ENCODE measurements around the gene NTM. TPM values are rescaled to one million over a fixed set of nuclear protein-coding genes. Genes with fewer than 3 reads are reported as not detected.

NTM gene
- total RNA-seq, 1 experiment from 2014 or later, result 16.4 TPM

- Mint-ChIP-seq H3K9me3 (peaks cover 6% of the 10 kb centered on the region; the same call in 1 of the 2 replicates), H3K27me3 (ENCODE audit: low read depth) (peaks cover 6% of the 10 kb centered on the region; the same call in 1 of the 2 replicates)
- DNase-seq (ENCODE audit: low spot score), result no peak
Observed at GRCh38 chr11:131850507-131850906, 480.1 kb downstream of the NTM start.

DNA sequence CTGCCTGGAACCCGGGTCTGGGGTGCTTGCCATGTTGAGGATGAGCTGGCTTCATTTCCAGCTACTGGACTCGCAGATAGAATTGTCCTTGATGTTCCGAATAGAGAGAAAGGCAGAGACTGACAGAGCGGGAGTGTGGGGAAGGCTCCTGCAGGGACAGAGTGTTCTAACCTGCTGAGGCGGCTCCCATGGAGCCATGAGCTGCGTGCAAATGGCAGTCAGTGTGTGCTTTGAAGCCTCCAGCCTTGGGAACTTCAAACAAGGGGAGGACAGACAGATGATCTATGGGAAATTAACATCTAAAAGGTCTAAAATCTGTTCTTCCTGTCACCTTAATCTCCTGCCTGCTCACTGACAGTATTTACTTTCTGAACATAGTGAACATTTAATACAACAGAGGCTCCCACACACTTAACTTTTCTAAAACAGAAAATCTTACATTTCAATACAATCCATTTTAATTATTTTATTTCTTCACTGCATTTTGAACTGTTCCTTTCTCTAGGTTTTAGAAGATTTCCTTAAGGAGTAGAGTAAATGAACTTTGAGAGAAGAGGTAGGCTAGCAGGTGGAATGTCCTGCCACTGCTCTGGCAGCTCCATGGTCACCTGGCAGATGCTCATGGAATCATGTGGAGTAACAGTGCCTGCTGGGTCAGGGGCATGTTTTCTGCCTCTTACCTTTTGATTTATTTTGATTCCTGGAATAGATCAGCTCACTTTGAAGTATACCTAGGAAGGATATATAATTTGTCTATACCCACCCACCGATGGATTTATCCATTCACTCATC lies 481.7 kb downstream of the NTM start:
- POLR2A ChIA-PET, result no interaction called here
- no peak overlapping the region for H3K27ac Mint-ChIP-seq
- H3K36me3 Mint-ChIP-seq, result no peaks in the 10 kb centered on the region
- no peak overlapping the region for H3K4me3 Mint-ChIP-seq
- CTCF ChIA-PET, result interaction anchor here (0.8 to 2.4 kb wide), 5 partner anchors 14 to 275 kb away, joined by 3 to 9 read pairs (median 3); no protein-coding TSS in a partner anchor
- H3K4me1 Mint-ChIP-seq, result peaks cover 39% of the 10 kb centered on the region
- TF ChIP-seq PRDM15 (CRISPR knock-in tag; IDR thresholded peaks at IDR 0.05) (no peak), FOXJ3 (CRISPR knock-in tag; IDR thresholded peaks at IDR 0.05; ENCODE audit: borderline replicate concordance) (no peak), ZNF671 (CRISPR knock-in tag; IDR thresholded peaks at IDR 0.05) (no peak), AR (CRISPR knock-in tag; IDR thresholded peaks at IDR 0.05) (no peak)
- H3K27me3 Mint-ChIP-seq (ENCODE audit: low read depth), result peaks cover 6% of the 10 kb centered on the region; the same call in 1 of the 2 replicates
- H3K9me3 Mint-ChIP-seq, result peaks cover 6% of the 10 kb centered on the region; the same call in 1 of the 2 replicates
- DNase-seq (ENCODE audit: low spot score) (no peak), ATAC-seq (peak; percentile 81)

More at GRCh38 chr11:131850507-131850906, 480.1 kb downstream of the NTM start:
- CTCF ChIA-PET, result interaction anchor here (1.1 to 2.4 kb wide), 3 partner anchors 16 to 102 kb away, joined by 3 to 9 read pairs (median 9); no protein-coding TSS in a partner anchor
- POLR2A ChIA-PET, result no interaction called here
- Mint-ChIP-seq H3K4me1 (peaks cover 50% of the 10 kb centered on the region), H3K27ac (no peak overlapping the region), H3K4me3 (no peak overlapping the region), H3K36me3 (no peaks in the 10 kb centered on the region)
- no peak for ATAC-seq
- TF ChIP-seq ZNF263 (CRISPR knock-in tag; IDR thresholded peaks at IDR 0.05; ENCODE audit: low read depth), result no peak

- POLR2A ChIA-PET, result no interaction called here
- TF ChIP-seq SMAD4 (CRISPR knock-in tag; IDR thresholded peaks at IDR 0.05), result no peak
- TF ChIP-seq ZBTB21 (CRISPR knock-in tag; IDR thresholded peaks at IDR 0.05; ENCODE audit: borderline replicate concordance), result no peak
- TF ChIP-seq, protein P1, sequence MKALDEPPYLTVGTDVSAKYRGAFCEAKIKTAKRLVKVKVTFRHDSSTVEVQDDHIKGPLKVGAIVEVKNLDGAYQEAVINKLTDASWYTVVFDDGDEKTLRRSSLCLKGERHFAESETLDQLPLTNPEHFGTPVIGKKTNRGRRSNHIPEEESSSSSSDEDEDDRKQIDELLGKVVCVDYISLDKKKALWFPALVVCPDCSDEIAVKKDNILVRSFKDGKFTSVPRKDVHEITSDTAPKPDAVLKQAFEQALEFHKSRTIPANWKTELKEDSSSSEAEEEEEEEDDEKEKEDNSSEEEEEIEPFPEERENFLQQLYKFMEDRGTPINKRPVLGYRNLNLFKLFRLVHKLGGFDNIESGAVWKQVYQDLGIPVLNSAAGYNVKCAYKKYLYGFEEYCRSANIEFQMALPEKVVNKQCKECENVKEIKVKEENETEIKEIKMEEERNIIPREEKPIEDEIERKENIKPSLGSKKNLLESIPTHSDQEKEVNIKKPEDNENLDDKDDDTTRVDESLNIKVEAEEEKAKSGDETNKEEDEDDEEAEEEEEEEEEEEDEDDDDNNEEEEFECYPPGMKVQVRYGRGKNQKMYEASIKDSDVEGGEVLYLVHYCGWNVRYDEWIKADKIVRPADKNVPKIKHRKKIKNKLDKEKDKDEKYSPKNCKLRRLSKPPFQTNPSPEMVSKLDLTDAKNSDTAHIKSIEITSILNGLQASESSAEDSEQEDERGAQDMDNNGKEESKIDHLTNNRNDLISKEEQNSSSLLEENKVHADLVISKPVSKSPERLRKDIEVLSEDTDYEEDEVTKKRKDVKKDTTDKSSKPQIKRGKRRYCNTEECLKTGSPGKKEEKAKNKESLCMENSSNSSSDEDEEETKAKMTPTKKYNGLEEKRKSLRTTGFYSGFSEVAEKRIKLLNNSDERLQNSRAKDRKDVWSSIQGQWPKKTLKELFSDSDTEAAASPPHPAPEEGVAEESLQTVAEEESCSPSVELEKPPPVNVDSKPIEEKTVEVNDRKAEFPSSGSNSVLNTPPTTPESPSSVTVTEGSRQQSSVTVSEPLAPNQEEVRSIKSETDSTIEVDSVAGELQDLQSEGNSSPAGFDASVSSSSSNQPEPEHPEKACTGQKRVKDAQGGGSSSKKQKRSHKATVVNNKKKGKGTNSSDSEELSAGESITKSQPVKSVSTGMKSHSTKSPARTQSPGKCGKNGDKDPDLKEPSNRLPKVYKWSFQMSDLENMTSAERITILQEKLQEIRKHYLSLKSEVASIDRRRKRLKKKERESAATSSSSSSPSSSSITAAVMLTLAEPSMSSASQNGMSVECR (CRISPR knock-in tag; IDR thresholded peaks at IDR 0.05; ENCODE audit: borderline replicate concordance), result no peak
- no peak for TF ChIP-seq GABPB1 (CRISPR knock-in tag; IDR thresholded peaks at IDR 0.05)
- no peak for ATAC-seq
- no peak overlapping the region for H3K27ac Mint-ChIP-seq
- CTCF ChIA-PET, result no interaction called here
- H3K36me3 Mint-ChIP-seq, result no peaks in the 10 kb centered on the region
- peaks cover 6% of the 10 kb centered on the region; the same call in 1 of the 2 replicates for H3K27me3 Mint-ChIP-seq (ENCODE audit: low read depth)
- no peak for DNase-seq (ENCODE audit: low spot score)
- H3K9me3 Mint-ChIP-seq, result peaks cover 6% of the 10 kb centered on the region; the same call in 1 of the 2 replicates
- peaks cover 36% of the 10 kb centered on the region for H3K4me1 Mint-ChIP-seq
- no peak overlapping the region for H3K4me3 Mint-ChIP-seq
Observed at GRCh38 chr11:131852757-131853156, 482.3 kb downstream of the NTM start.
